Left ventricle myocardium inferior (tissue), 1 donor: Measurements from ENCODE around the gene THSD4. TPM values are rescaled to one million over a fixed set of nuclear protein-coding genes. Genes with fewer than 3 reads are reported as not detected.
A peak's percentile ranks its signal among the peaks of the same experiment; 100 is the strongest.

ENCODE experiments used
- DNase-seq: peaks from one replicate; pipeline ENCODE4 v3.0.0-alpha.2; 2020
- H3K27ac ChIP-seq: fragments of 200-600 bp; replicated peaks from 2 replicates; pipeline ENCODE4 v1.8.0; 2021
- H3K27me3 ChIP-seq: fragments of 200-600 bp; 2 replicates; pipeline ENCODE4 v1.8.0; 2021; ENCODE audit warnings: low read depth
- H3K36me3 ChIP-seq: fragments of 200-600 bp; 2 replicates; pipeline ENCODE4 v1.8.0; 2021
- H3K4me1 ChIP-seq: fragments of 200-600 bp; 2 replicates; pipeline ENCODE4 v1.8.0; 2021
- H3K4me3 ChIP-seq: fragments of 200-600 bp; 2 replicates; pipeline ENCODE4 v1.8.0; 2021; ENCODE audit warnings: mild to moderate bottlenecking, moderate library complexity
- H3K9me3 ChIP-seq: fragments of 200-600 bp; replicated peaks from 2 replicates; pipeline ENCODE4 v1.8.0; 2021
- CTCF ChIP-seq: fragments of 200-600 bp; IDR thresholded peaks from 2 replicates; pipeline ENCODE4 v1.8.0; 2021; ENCODE audit warnings: antibody characterized with exemption, mild to moderate bottlenecking, borderline replicate concordance
- intact Hi-C: fragments of 100-400 bp; cut with micrococcal nuclease; formaldehyde crosslinking; loops from one replicate; pipeline ENCODE4 v1.11.0; 2022
- total RNA-seq: library from RNA; stranded (reverse); fragmentation: NEBNext Ultra II Directional; extraction: Animal tissue kit (Norgen Biotek cat#: 25700); gene quantifications from one replicate; pipeline ENCODE4 v1.2.1, GENCODE V29; 2021
- donor health status: DM: no; HTN: yes; CAD: no; lungs with severe emphysema.

Gene THSD4
- total RNA-seq, 1 donor from 2014 or later, result 95.8 TPM

GRCh38 chr15:71143373-71144310 is 28.4 kb downstream of the THSD4 start:
- H3K36me3 ChIP-seq, result no peaks in the 10 kb centered on the region
- no peaks in the 10 kb centered on the region for H3K9me3 ChIP-seq
- peaks cover 91% of the 10 kb centered on the region for H3K4me1 ChIP-seq
- peak overlapping the region; percentile 80 for H3K27ac ChIP-seq
- no peaks in the 10 kb centered on the region for H3K27me3 ChIP-seq
- intact Hi-C loops, result no loop called here
- no peak for TF ChIP-seq CTCF
- no peak overlapping the region for H3K4me3 ChIP-seq
- no peak for DNase-seq

GRCh38 chr15:71145648-71146047 is 30.4 kb downstream of the THSD4 start:
- no peaks in the 10 kb centered on the region for H3K36me3 ChIP-seq
- H3K4me3 ChIP-seq, result no peak overlapping the region
- no peaks in the 10 kb centered on the region for H3K27me3 ChIP-seq
- no peak for DNase-seq
- H3K27ac ChIP-seq, result peak overlapping the region; percentile 80
- H3K4me1 ChIP-seq, result peaks cover 88% of the 10 kb centered on the region
- intact Hi-C loops, result no loop called here
- no peak for TF ChIP-seq CTCF
- no peaks in the 10 kb centered on the region for H3K9me3 ChIP-seq

GRCh38 chr15:71146580-71146982 is 31.3 kb downstream of the THSD4 start:
- H3K4me1 ChIP-seq, result peaks cover 92% of the 10 kb centered on the region
- H3K27ac ChIP-seq, result peak overlapping the region; percentile 80
- intact Hi-C loops, result no loop called here
- no peak for TF ChIP-seq CTCF
- no peak overlapping the region for H3K4me3 ChIP-seq
- DNase-seq, result no peak
- H3K27me3 ChIP-seq, result no peaks in the 10 kb centered on the region
- no peaks in the 10 kb centered on the region for H3K9me3 ChIP-seq
- H3K36me3 ChIP-seq, result no peaks in the 10 kb centered on the region

GRCh38 chr15:71148048-71148447 is 32.8 kb downstream of the THSD4 start:
- peak overlapping the region; percentile 80 for H3K27ac ChIP-seq
- intact Hi-C loops, result no loop called here
- H3K27me3 ChIP-seq, result no peaks in the 10 kb centered on the region
- H3K9me3 ChIP-seq, result no peaks in the 10 kb centered on the region
- no peak overlapping the region for H3K4me3 ChIP-seq
- H3K36me3 ChIP-seq, result no peaks in the 10 kb centered on the region
- peaks cover 90% of the 10 kb centered on the region for H3K4me1 ChIP-seq
- no peak for TF ChIP-seq CTCF
- no peak for DNase-seq

GRCh38 chr15:71149646-71150557 is 34.6 kb downstream of the THSD4 start:
- intact Hi-C loops, result no loop called here
- H3K27me3 ChIP-seq, result no peaks in the 10 kb centered on the region
- no peak for TF ChIP-seq CTCF
- H3K4me3 ChIP-seq, result no peak overlapping the region
- H3K9me3 ChIP-seq, result no peaks in the 10 kb centered on the region
- peaks cover 84% of the 10 kb centered on the region for H3K4me1 ChIP-seq
- peak; percentile 46 for DNase-seq
- peak overlapping the region; percentile 80 for H3K27ac ChIP-seq
- H3K36me3 ChIP-seq, result no peaks in the 10 kb centered on the region
